Stimulated activated CD4-positive, alpha-beta T cell treated with anti-CD3 and anti-CD28 coated beads, Interleukin-15, amount 100 ng/mL, for 48 hours (primary cell): Measurements from ENCODE around the gene OR2V2.

ENCODE experiments used
- DNase-seq, 2 donors: peaks; one replicate each; pipeline ENCODE4 v3.0.0-alpha.2; 2020; ENCODE audit warnings: low read depth in 2 of 2

Gene OR2V2

GRCh38 chr5:181207214-181207959 lies 60.0 kb downstream of the OR2V2 start:
- DNase-seq: peak; percentile 79 to 83

GRCh38 chr5:181207960-181208253 lies 60.5 kb downstream of the OR2V2 start:
- no peak for DNase-seq
